22Rv1 (cell line): Measurements from ENCODE around the gene NCS1.

Source experiments
- H3K27ac ChIP-seq: fragments of 450-650 bp; 2 replicates; pipeline ENCODE4 v1.5.1; 2017
- ZFX ChIP-seq: fragments of 450-650 bp; IDR thresholded peaks from 2 replicates; pipeline ENCODE4 v1.6.1; 2017; ENCODE audit warnings: antibody characterized with exemption, borderline replicate concordance
- TF ChIP-seq, protein P1 (sequence below): fragments of 450-650 bp; IDR thresholded peaks from 2 replicates; pipeline ENCODE4 v1.5.1; 2017; ENCODE audit warnings: mild to moderate bottlenecking

Gene NCS1

DNA sequence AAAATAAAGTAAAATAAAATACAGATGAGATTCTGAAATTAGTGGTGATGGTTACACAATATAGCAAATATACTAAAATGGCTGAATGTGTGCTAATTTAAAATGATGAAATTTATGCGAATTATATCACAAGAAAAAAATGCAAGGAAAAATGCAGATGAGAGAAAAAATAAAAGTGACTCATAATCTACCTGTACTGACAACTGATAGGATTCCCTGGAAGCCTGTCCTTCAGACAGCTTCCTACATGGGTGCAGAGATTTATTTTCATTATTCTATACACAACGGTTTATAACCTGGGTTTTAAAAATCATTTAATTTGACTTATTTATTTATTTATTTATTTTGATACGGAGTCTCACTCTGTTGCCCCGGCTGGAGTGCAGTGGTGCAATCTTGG, 5.8 kb upstream of the NCS1 start:
- TF ChIP-seq, protein P1, sequence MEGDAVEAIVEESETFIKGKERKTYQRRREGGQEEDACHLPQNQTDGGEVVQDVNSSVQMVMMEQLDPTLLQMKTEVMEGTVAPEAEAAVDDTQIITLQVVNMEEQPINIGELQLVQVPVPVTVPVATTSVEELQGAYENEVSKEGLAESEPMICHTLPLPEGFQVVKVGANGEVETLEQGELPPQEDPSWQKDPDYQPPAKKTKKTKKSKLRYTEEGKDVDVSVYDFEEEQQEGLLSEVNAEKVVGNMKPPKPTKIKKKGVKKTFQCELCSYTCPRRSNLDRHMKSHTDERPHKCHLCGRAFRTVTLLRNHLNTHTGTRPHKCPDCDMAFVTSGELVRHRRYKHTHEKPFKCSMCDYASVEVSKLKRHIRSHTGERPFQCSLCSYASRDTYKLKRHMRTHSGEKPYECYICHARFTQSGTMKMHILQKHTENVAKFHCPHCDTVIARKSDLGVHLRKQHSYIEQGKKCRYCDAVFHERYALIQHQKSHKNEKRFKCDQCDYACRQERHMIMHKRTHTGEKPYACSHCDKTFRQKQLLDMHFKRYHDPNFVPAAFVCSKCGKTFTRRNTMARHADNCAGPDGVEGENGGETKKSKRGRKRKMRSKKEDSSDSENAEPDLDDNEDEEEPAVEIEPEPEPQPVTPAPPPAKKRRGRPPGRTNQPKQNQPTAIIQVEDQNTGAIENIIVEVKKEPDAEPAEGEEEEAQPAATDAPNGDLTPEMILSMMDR, result no peak
- TF ChIP-seq ZFX, result no peak
- no peak overlapping the region for H3K27ac ChIP-seq

DNA sequence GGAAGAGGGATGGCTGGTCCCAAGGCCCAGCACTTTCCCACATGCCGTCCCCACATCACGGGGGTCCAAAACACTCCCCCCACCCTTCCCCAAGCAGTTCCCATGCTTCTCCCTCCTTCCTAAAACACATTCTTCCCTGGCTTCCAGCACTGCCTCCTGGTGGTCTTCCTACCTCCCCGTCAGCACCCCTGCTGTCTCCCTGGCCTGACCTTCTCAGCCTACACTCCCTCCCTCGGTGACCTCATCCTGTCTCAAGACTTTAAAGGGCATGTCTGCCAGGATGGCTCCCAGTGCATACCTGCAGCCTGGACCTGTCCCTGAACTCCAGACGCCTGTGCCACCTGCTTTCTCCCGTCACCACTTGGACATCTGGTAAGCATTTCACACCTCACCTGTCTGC, 4.3 kb upstream of the NCS1 start:
- TF ChIP-seq, protein P1, result no peak
- TF ChIP-seq ZFX, result no peak
- no peak overlapping the region for H3K27ac ChIP-seq

DNA sequence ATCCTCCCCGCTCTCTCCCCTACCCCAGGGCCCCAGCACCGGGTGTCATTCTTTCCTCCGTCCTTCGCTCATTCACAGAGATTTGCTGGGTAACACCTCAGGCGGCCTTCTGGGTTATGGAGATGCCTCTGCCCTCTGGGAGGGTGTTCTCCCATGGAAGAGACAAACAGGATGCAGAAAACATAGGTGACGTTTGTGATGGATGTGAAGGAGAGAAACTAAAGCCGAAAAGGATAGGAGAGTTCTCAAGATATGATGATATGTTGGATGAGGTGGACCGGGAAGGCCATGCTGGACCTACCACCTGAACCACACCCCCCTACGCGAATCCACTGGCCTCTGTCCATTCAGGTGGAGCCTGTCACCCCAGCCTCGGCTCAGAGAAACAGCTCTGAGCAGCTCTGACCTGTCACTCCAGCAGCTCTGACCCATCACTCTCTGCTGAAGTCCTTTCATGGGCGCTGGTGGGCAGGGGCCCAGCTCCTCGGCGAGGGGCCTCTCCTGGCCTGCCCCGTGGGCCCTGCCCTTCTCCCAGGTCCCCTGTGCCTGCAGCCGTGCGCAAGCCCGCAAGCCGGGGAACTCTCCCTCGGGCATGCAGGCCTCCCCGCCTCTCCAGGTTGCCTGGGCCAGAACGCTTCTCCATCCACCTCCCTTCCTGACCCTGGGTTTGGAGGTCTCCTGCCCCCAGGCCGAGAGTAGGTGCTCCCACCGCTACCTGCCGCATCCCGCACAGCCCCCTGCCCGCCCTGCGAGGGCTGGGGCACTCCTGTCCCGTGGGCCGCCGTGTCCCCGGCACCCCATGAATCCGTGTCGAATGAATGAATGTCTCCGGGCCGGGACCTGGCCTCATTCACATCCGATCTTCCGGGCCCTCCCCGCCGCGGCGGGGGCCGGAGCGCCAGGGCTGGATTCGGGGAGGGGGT, 717 bp upstream of the NCS1 start:
- no peak overlapping the region for H3K27ac ChIP-seq
- TF ChIP-seq, protein P1, result no peak

DNA sequence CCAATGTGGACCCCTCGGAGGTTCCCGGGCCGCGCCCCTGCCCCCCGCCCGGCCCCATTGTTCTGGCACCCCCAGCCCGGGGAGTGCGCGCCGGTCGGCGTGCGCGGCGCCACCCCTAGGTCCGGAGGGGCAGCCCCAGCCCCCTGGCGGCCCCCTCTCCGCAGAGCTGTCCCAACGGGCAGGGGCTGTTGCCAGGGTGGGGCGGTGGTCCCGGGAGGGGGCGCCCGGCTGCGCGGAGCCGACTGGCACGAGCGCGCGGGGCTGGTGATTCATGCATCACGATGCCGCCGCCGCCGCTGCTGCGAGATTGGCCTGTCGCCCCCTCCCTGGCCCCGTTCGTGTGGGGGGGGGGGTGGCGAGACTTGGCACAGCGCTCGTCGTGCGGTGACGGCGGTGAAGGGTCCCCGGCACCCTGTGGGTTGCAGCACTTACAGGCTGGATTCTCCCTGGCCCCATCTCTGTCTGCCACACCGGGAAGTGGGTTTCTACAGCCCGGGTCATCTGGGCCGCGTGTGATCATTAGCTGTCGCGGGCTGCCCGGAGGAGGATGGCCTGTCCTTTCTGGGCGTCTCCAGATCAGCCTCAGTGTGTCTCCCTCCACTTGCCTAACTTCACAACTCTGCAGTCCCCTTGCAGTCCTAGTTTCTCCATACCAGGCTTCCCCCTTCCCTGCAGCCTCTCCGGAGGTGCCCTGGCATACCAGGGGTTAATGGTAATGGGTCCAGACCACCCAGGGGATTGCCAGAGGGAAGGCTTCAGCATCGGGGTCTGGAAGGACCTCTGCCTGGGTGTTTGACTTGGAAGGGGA, 858 bp downstream of the NCS1 start:
- TF ChIP-seq, protein P1, result no peak
- TF ChIP-seq ZFX, result no peak

DNA sequence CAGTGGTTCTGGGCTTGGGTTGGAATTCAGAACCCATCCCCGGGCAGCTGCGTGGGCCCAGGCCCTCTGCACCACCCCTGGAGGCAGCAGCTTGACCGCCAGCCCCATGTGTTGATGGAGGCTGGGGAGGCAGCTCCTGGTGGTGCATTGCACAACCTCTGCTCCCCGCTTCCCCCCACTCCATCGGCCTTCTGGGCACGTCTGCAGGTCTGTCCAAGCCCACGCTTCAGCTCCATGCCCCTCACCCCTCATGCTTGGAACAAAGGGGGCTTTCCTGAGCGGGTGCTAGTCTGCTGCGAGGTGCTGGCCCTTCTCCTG, 1.4 kb downstream of the NCS1 start:
- H3K27ac ChIP-seq, result no peak overlapping the region

More for the DNA sequence above, 858 bp downstream of the NCS1 start:
- H3K27ac ChIP-seq, result 0 out of 2 replicates have a peak overlapping the region, but pooled peaks have one; percentile 18

DNA sequence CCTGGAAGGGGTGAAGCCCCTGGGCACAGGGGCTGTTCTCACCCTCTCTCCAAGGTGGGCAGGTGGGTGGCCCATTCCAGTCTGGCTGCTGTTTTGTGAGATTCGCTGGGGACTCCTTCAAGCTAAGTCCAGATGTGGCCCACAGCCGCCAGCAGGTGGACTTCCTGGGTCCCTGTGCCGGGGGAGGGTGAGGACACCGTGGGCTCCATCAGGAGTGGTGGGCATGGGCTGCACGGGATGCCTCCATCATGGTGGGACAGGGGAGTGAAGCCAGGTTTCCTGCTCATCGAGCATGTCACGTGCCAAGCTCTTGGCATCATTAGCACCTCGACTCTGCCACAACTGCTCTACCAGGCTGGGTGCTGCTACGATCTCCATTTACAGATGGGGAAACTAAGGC, 1.8 kb downstream of the NCS1 start:
- no peak overlapping the region for H3K27ac ChIP-seq
- TF ChIP-seq, protein P1, result no peak
- TF ChIP-seq ZFX, result no peak

More for the DNA sequence above, 1.4 kb downstream of the NCS1 start:
- TF ChIP-seq ZFX, result no peak
- TF ChIP-seq, protein P1, result no peak

DNA sequence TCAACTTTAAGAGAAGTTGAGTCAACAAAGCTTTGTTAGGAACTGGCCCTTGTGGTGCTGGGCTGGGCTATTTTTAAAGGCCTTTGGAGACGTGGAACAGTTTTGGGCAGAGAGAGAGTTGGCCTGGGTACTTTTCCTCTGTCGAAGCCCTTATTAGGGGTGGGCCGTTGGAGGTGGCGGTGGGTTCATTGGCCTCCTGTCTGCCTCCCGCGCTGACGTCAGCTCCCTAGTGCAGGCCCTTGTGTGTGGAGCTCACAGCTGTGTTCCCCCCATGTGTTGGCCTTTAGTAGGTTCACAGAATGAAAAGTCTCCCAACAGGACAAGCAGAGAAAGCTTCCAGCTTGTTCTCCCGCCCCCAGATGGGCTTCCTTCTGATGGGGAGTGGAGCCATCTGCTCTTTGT, 2.7 kb downstream of the NCS1 start:
- no peak overlapping the region for H3K27ac ChIP-seq

More for the DNA sequence above, 2.7 kb downstream of the NCS1 start:
- TF ChIP-seq, protein P1, result no peak
- no peak for TF ChIP-seq ZFX
